NB4 (cell line): ENCODE results near the gene CELF5.
"Not testable (repeated sequence)": the region's sequence is repeated elsewhere in the genome, so short reads cannot be mapped to it uniquely, and the experiment has no call there.

Experiments
- CTCF ChIP-seq: IDR thresholded peaks from one replicate; pipeline ENCODE4 v1.5.1; 2012; ENCODE audit warnings: low read depth, low read length
- MYC ChIP-seq: IDR thresholded peaks from 2 replicates; pipeline ENCODE4 v1.6.1; 2011; ENCODE audit warnings: low read depth, low read length
- POLR2A ChIP-seq: IDR thresholded peaks from 2 replicates; pipeline ENCODE4 v1.6.1; 2011; ENCODE audit warnings: mild to moderate bottlenecking; ENCODE audit not compliant: insufficient read length; ENCODE audit errors: extremely low read depth

DNA sequence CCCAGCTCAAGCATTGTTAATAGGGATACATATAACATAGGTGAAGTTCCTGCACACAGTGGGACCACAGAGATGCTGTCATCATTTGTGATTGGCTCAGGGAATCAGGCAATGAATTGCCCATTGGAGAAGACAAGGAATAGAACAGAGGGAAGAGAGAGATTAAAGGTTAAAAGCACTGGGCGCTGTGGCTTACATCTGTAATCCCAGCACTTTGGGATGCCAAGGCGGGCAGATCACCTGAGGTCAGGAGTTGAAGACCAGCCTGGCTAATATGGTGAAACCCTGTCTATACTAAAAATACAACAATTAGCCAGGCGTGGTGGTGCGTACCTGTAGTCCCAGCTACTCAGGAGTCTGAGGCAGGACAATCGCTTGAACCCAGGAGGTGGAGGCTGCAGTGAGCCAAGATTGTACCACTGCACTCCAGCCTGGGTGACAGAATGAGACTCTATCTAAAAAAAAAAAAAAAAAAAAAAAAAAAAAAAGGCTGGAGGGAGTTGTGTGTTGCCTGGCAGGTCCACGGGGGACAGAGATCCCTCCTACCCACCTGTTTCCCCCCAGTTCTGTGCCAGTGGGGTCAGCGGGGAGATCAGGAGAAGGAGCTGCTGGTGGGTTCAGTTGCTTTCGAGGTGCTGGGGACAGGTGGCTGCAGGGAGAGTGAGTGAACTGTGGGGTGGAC lies 110.4 kb downstream of the CELF5 start:
- not testable (repeated sequence) for TF ChIP-seq CTCF, POLR2A, MYC
